SK-N-SH treated with all-trans-retinoic acid at 6 μM for 48 hours (cell line): ENCODE measurements around the gene MXRA8.

ENCODE experiments used
- ARNTL ChIP-seq: fragments of 450-650 bp; formaldehyde crosslinking; IDR thresholded peaks from 2 replicates; pipeline ENCODE4 v1.5.0; 2020; ENCODE audit warnings: low read depth, mild to moderate bottlenecking, moderate library complexity, borderline replicate concordance
- CSDC2 ChIP-seq: fragments of 250-450 bp; sonication (Bioruptor Pico); IDR thresholded peaks from 2 replicates; pipeline ENCODE4 v1.5.0; 2020; ENCODE audit warnings: mild to moderate bottlenecking, moderate library complexity
- GLIS3 ChIP-seq: fragments of 250-450 bp; sonication (Bioruptor Pico); IDR thresholded peaks from 2 replicates; pipeline ENCODE4 v1.5.0; 2020; ENCODE audit warnings: mild to moderate bottlenecking, moderate library complexity
- ISL1 ChIP-seq: fragments of 250-450 bp; sonication (Bioruptor Pico); IDR thresholded peaks from 2 replicates; pipeline ENCODE4 v2.1.2; 2022; ENCODE audit warnings: mild to moderate bottlenecking, moderate library complexity
- TOX ChIP-seq: fragments of 250-450 bp; sonication (Bioruptor Pico); IDR thresholded peaks from 2 replicates; pipeline ENCODE4 v1.8.0; 2021; ENCODE audit warnings: mild to moderate bottlenecking, moderate library complexity, borderline replicate concordance
- TF ChIP-seq, protein P1 (sequence below): fragments of 250-450 bp; sonication (Bioruptor Pico); IDR thresholded peaks from 2 replicates; pipeline ENCODE4 v1.5.1; 2020; ENCODE audit warnings: low read depth, mild to moderate bottlenecking, moderate library complexity

DNA sequence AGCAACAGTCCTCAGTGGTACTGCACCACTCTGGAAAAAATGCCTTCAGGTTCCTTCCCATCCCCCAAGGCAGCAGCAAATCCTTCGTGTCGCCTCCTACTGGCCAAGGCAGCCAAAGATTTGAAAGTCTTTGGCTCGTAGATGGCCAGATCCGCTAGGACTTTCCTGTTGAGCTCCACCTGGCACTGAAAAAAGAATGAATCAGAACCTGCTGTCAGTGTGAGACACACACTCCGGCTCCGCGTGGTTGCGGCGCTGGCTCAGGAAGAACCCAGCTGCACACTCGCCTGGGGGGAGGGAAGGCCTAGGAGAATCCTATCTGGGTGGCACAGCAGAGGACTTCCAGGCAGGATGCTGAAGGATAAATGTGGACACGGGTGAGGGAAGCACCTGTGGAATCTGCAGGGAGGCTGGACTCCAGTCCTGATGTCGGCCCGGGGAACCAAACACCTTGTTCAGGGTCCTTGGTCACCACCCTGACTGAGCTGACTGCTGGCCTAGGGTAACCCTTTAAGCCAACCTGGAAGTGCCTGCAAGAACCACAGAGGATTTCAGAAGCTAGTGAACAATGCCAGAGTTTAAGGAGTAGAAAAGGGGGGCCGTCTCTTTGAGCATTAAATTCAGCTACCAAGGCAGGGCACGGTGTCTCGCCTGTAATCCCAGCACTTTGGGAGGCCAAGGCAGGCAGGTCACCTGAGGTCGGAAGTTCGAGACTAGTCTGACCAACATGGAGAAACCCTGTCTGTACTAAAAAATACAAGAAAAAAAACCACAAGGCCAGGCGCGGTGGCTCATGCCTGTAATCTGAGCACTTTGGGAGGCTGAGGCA lies 43.9 kb upstream of the MXRA8 start:
- TF ChIP-seq TOX (CRISPR knock-in tag) (no peak), ARNTL (CRISPR knock-in tag) (no peak), CSDC2 (CRISPR knock-in tag) (no peak), GLIS3 (CRISPR knock-in tag) (no peak), ISL1 (CRISPR knock-in tag) (no peak)
- TF ChIP-seq, protein P1, sequence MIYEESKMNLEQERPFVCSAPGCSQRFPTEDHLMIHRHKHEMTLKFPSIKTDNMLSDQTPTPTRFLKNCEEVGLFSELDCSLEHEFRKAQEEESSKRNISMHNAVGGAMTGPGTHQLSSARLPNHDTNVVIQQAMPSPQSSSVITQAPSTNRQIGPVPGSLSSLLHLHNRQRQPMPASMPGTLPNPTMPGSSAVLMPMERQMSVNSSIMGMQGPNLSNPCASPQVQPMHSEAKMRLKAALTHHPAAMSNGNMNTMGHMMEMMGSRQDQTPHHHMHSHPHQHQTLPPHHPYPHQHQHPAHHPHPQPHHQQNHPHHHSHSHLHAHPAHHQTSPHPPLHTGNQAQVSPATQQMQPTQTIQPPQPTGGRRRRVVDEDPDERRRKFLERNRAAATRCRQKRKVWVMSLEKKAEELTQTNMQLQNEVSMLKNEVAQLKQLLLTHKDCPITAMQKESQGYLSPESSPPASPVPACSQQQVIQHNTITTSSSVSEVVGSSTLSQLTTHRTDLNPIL (CRISPR knock-in tag) = no peak
